Mesodermal cell (in vitro differentiated cells): ENCODE data around the gene AGBL4.

Experiments
- H3K27ac ChIP-seq: 2 replicates; pipeline ENCODE4 v1.7.0; 2013; ENCODE audit warnings: mild to moderate bottlenecking, low read depth, low read length, moderate library complexity; ENCODE audit not compliant: severe bottlenecking
- H3K36me3 ChIP-seq: 2 replicates; pipeline ENCODE4 v1.7.1; 2013; ENCODE audit warnings: mild to moderate bottlenecking, low read length, moderate library complexity; ENCODE audit not compliant: control insufficient read depth, insufficient read depth
- H3K4me1 ChIP-seq: one replicate; pipeline ENCODE4 v1.7.1; 2013; ENCODE audit warnings: mild to moderate bottlenecking, low read length; ENCODE audit not compliant: insufficient read depth, control insufficient read depth, poor library complexity, severe bottlenecking
- H3K4me3 ChIP-seq: 2 replicates; pipeline ENCODE4 v1.7.0; 2013; ENCODE audit warnings: low read length, control low read depth, mild to moderate bottlenecking; ENCODE audit not compliant: insufficient read depth, poor library complexity, severe bottlenecking; ENCODE audit errors: extremely low read depth
- H3K9me3 ChIP-seq: 2 replicates; pipeline ENCODE4 v1.7.1; 2013; ENCODE audit warnings: mild to moderate bottlenecking, low read length, moderate library complexity; ENCODE audit not compliant: control insufficient read depth
- WGBS, 2 experiments: methylation state at CpG; one replicate each; pipeline ENCODE4 v1.1.5; 2013; ENCODE audit warnings: missing lambda C conversion rate in 2 of 2; ENCODE audit not compliant: insufficient coverage in 2 of 2; 5-methylcytosine and 5-hydroxymethylcytosine counted together

AGBL4 gene

GRCh38 chr1:49448200-49448599, 575.6 kb downstream of the AGBL4 start:
- no peaks in the 10 kb centered on the region for H3K4me1 ChIP-seq
- H3K4me3 ChIP-seq = no peak overlapping the region
- no peaks in the 10 kb centered on the region for H3K36me3 ChIP-seq
- H3K9me3 ChIP-seq = peaks cover 53% of the 10 kb centered on the region
- H3K27ac ChIP-seq = no peak overlapping the region
- 67% methylated on average over 2 of the region's 2 CpGs; no CpG with 5 or more reads in 1 of the 2 experiments for WGBS, 2 experiments

- Histone ChIP-seq H3K36me3 (no peaks in the 10 kb centered on the region), H3K4me1 (no peaks in the 10 kb centered on the region), H3K9me3 (peaks cover 64% of the 10 kb centered on the region), H3K4me3 (no peak overlapping the region), H3K27ac (no peak overlapping the region)
- 33% methylated on average over 1 of the region's 2 CpGs; no CpG with 5 or more reads in 1 of the 2 experiments for WGBS, 2 experiments
Observed at GRCh38 chr1:49436865-49437264, 586.9 kb downstream of the AGBL4 start.

- H3K36me3 ChIP-seq = no peaks in the 10 kb centered on the region
- H3K4me3 ChIP-seq = no peak overlapping the region
- H3K9me3 ChIP-seq = peaks cover 61% of the 10 kb centered on the region
- H3K4me1 ChIP-seq = no peaks in the 10 kb centered on the region
- H3K27ac ChIP-seq = no peak overlapping the region
Observed at GRCh38 chr1:49435291-49435690, 588.5 kb downstream of the AGBL4 start.

- Histone ChIP-seq H3K27ac (no peak overlapping the region), H3K4me1 (no peaks in the 10 kb centered on the region), H3K4me3 (no peak overlapping the region), H3K9me3 (peaks cover 56% of the 10 kb centered on the region), H3K36me3 (no peaks in the 10 kb centered on the region)
- WGBS, 2 experiments = 88% methylated on average over 1 of the region's 3 CpGs; no CpG with 5 or more reads in 1 of the 2 experiments
Observed at GRCh38 chr1:49424782-49425181, 599.0 kb downstream of the AGBL4 start.

- Histone ChIP-seq H3K27ac (no peak overlapping the region), H3K36me3 (no peaks in the 10 kb centered on the region), H3K4me1 (no peaks in the 10 kb centered on the region), H3K9me3 (peaks cover 36% of the 10 kb centered on the region), H3K4me3 (no peak overlapping the region)
- no CpG with 5 or more reads among the region's 1 CpG for WGBS, 2 experiments
Observed at GRCh38 chr1:49416758-49417157, 607.0 kb downstream of the AGBL4 start.

- 50% methylated on average over 1 of the region's 2 CpGs for WGBS, 2 experiments
- H3K9me3 ChIP-seq = peaks cover 52% of the 10 kb centered on the region
- no peaks in the 10 kb centered on the region for H3K36me3 ChIP-seq
Observed at GRCh38 chr1:49408346-49408745, 615.4 kb downstream of the AGBL4 start.

GRCh38 chr1:49397086-49397485, 626.7 kb downstream of the AGBL4 start:
- Histone ChIP-seq H3K9me3 (peaks cover 32% of the 10 kb centered on the region), H3K27ac (no peak overlapping the region), H3K4me3 (no peak overlapping the region), H3K4me1 (no peaks in the 10 kb centered on the region), H3K36me3 (no peaks in the 10 kb centered on the region)

More at GRCh38 chr1:49408346-49408745, 615.4 kb downstream of the AGBL4 start:
- Histone ChIP-seq H3K4me1 (no peaks in the 10 kb centered on the region), H3K4me3 (no peak overlapping the region), H3K27ac (no peak overlapping the region)

DNA sequence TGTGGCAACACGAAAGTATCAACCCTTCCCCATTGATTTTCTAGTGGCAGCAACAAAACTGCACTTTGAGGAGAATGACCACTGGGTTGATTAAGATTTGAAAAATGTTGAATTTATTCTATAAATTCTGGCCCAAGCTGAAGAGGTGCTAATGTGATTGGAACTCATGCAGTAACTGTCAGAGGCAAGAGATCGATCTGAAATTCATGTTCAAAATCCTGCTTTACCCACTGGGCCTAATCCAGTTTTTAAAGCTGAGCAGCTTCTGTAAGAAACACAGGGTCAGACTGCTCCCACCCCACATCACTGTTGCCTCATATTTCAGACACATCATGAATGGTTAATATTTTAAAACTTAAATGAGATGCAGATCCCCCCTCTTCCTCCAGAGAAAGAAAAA, 629.6 kb downstream of the AGBL4 start:
- H3K4me3 ChIP-seq = no peak overlapping the region
- no peaks in the 10 kb centered on the region for H3K36me3 ChIP-seq
- no peak overlapping the region for H3K27ac ChIP-seq
- H3K4me1 ChIP-seq = no peaks in the 10 kb centered on the region
- WGBS, 2 experiments = 50 to 83% methylated on average over 1 of the region's 2 CpGs
- peaks cover 28% of the 10 kb centered on the region for H3K9me3 ChIP-seq

- H3K27ac ChIP-seq = no peak overlapping the region
- H3K36me3 ChIP-seq = no peaks in the 10 kb centered on the region
- H3K4me3 ChIP-seq = no peak overlapping the region
- H3K9me3 ChIP-seq = peaks cover 24% of the 10 kb centered on the region
- no peaks in the 10 kb centered on the region for H3K4me1 ChIP-seq
Observed at GRCh38 chr1:49389699-49390098, 634.1 kb downstream of the AGBL4 start.

DNA sequence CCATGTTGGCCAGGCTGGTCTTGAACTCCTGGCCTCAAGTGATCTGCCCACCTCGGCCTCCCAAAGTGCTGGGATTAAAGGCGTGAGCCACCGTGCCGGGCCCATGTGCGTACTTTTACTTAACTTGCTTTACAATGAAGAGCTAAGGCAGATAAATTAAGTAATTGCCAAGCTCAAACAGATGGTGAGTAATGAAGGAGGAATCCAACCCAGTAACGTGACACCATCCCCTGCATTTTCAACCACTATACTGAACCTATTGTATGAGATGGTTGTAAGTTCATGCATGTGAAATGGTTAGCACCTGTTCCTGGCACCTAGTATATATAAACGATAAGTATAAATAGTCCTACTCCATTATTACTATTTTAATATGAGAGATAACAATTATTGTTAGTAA, 659.1 kb downstream of the AGBL4 start:
- Histone ChIP-seq H3K27ac (no peak overlapping the region), H3K4me3 (no peak overlapping the region), H3K36me3 (no peaks in the 10 kb centered on the region), H3K9me3 (peaks cover 24% of the 10 kb centered on the region), H3K4me1 (no peaks in the 10 kb centered on the region)
- 56% methylated on average over 5 of the region's 7 CpGs; no CpG with 5 or more reads in 1 of the 2 experiments for WGBS, 2 experiments

DNA sequence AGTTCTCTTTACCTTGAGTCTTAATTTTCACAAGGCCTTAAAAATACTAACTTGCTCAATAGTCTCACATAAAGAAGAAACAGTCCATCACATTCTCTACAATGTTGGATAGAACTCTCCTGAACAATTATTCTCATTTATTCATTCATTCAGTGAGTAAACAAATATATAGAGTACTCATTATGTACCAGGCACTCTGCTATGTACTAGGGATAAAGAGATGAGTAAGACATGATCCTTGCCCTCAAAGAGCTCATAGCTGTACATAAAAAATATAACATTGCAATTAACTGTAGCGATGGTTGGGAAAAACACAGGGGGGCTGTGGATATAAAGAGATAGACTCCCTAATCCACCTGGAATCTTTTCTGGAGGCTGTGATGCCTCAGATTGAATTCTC, 660.1 kb downstream of the AGBL4 start:
- H3K36me3 ChIP-seq = no peaks in the 10 kb centered on the region
- peaks cover 21% of the 10 kb centered on the region for H3K9me3 ChIP-seq
- no peak overlapping the region for H3K27ac ChIP-seq
- no peak overlapping the region for H3K4me3 ChIP-seq
- H3K4me1 ChIP-seq = no peaks in the 10 kb centered on the region
- WGBS, 2 experiments = no CpG with 5 or more reads among the region's 1 CpG

DNA sequence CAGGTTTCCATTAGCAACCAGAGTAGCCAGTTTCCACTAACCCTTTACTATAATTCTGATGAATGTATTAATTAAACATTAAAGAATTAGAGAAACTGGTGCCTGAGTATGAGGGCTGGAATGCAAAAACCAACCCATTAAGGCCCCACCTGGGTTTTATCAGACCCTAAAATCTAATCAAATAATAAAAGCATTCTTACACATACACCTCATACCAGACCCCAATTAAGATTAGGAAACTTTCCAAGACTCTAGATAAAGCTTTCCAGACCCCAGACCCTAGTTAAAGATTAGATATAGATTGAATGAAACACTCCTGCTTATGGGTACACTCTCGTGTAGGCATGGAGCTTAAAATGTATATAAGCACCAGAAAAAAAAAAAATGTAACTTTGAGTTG, 665.7 kb downstream of the AGBL4 start:
- peaks cover 6% of the 10 kb centered on the region for H3K9me3 ChIP-seq
- WGBS, 2 experiments = no CpG with 5 or more reads among the region's 1 CpG
- no peaks in the 10 kb centered on the region for H3K36me3 ChIP-seq
- no peak overlapping the region for H3K4me3 ChIP-seq
- H3K4me1 ChIP-seq = no peaks in the 10 kb centered on the region
- no peak overlapping the region for H3K27ac ChIP-seq
